ENCODE data around the gene ALG10.

DNA sequence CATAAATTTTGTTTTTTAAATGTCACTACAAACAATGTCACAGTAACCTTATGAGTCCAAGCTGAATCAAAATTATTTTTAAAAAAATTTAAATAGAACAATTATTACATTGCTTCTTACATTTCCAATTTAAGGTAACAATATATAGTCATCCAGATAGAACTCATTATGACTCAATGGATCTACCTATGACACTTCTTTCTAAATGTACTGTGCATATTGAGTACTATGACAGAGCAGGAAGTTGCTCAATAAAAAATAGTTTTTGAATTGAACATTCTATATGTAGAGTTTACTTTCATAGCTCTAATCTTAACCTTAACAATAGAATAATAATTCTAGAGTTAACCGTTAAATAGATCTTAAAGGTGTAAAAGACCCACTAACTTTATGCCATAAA is 44.4 kb upstream of the ALG10 start:
- TF ChIP-seq, protein P1, sequence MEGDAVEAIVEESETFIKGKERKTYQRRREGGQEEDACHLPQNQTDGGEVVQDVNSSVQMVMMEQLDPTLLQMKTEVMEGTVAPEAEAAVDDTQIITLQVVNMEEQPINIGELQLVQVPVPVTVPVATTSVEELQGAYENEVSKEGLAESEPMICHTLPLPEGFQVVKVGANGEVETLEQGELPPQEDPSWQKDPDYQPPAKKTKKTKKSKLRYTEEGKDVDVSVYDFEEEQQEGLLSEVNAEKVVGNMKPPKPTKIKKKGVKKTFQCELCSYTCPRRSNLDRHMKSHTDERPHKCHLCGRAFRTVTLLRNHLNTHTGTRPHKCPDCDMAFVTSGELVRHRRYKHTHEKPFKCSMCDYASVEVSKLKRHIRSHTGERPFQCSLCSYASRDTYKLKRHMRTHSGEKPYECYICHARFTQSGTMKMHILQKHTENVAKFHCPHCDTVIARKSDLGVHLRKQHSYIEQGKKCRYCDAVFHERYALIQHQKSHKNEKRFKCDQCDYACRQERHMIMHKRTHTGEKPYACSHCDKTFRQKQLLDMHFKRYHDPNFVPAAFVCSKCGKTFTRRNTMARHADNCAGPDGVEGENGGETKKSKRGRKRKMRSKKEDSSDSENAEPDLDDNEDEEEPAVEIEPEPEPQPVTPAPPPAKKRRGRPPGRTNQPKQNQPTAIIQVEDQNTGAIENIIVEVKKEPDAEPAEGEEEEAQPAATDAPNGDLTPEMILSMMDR (IDR thresholded peaks at IDR 0.05) = no peak
- TF ChIP-seq POLR2A (IDR thresholded peaks at IDR 0.05) = no peak

All from testis (tissue), 2 donors.